HL-60/S4 treated with phorbol 12-myristate 13-acetate at 8.2 ng/mL for 4 days and 3 days (cell line): ENCODE data around the gene IL10.
"Not testable (repeated sequence)": the region's sequence is repeated elsewhere in the genome, so short reads cannot be mapped to it uniquely, and the experiment has no call there.

Experiments used
- in situ Hi-C: fragments of 300-500 bp; cut with MboI; formaldehyde crosslinking; loops from 2 replicates; pipeline ENCODE4 v1.15.0; 2022; ENCODE audit warnings: low sequenced_read_pairs

IL10 gene

DNA sequence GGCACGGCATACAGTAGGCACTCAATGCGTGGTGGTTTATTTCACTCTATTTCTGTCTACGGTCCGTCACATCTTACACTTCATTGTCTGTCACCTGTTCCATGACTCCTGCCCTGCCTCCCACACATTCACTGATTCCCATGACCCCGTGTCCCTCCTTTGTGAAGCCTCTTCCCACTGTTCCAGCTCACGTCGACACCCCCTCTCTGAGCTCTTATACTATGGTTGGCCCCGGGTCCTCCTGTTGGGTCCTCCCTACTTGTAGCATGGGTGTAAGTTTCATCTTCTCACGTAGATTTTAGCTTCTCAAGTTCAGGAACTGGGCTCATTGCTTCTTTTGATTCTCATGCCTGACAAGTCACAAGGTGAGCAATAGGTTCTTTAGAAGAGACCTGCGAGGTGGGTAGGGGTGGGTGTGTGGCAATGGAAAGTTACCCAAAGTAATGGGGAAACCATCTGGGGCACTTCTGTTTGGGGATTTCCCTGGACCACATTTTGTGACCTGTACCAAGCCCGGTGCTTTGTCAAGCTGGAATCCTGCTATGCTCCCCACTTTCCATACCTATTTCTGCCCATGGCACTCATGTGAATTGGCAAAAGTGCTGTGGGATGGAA lies 22.1 kb upstream of the IL10 start:
- in situ Hi-C loops, result no loop called here

DNA sequence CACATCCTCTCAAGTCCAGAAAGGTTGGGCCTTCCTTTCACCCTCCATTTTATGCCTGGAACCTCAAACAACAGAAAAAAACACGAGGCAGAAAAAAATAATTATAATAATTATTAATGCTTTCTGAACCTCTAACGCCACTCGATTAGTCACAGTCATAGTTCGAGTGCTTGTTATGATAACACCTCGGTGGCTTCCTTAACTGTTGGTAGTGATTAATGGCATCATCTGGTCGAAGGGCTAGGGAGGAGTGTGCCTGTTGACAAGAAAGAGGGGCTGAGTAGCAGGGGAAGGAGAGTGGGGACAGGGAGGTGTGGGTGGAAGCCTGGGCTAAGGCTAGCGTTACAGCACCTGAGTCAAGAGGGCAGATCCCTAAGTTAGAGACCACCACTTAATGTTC lies 21.3 kb upstream of the IL10 start:
- in situ Hi-C loops, result no loop called here

DNA sequence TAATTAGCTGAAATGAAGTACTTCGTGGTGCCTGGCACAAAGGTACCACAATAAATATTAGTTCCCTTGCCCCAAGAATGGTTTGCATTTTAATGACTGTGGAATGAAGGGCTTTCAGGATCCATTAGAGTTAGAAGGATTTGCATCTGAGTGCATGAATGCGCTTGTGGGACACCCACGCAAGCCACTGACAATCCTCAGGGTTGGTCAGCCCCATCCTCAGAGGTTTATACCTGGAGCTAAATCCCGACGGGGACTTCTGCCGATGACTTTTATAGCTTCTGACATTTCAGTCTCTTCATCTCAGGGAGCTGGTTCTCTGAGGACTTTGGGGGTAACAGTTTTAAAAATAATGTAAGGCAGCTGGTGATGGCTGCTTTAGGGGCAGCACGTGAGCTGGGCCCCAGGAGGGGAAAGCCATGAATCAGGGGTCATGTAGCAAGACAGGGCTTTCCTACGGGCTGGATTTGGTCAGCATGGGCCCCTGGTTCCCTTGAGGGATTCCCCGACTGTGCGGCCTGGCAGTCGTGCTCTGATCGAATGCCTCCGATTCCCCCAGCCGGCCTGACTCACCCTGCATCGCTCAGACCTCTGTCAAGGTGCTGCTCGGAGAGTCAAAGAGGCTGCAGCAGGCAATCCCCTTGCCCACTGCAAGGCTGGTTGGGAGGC lies 20.8 kb upstream of the IL10 start:
- in situ Hi-C loops, result no loop called here

DNA sequence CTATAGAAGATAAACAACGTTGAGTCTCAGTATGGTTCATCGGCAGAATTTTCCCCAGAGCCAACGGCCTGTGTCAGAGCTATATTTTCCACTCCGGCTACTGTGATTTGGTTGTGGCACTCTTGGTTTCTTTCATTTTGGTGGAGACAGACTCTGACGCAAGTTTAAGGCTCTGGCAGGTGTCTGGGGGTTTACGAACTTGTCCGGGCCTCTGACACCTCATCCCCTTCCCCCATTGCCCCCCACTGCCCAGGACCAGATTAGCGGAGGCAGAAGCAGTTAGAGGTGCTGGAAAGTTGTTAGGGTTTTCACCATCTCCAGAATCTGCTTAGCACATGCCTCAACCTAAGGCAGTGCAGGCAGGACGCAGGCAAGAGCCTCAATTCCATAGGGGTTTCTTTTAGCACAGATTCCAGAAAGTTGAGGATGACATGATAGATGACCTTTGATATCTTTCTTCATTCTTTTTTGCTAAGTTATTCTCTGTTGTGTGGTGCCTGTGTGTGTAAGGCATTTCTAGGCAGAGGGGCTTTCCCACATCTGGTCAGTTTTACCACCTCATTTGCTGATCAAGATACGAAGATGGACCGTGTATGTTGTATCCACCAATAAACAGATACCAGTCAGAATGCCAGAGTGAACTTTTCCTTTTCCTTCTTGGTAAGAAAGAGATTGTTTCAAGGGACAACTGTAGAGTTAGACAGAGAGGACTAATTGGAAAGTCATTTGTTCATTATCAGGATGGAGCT lies 18.4 kb upstream of the IL10 start:
- in situ Hi-C loops, result no loop called here

DNA sequence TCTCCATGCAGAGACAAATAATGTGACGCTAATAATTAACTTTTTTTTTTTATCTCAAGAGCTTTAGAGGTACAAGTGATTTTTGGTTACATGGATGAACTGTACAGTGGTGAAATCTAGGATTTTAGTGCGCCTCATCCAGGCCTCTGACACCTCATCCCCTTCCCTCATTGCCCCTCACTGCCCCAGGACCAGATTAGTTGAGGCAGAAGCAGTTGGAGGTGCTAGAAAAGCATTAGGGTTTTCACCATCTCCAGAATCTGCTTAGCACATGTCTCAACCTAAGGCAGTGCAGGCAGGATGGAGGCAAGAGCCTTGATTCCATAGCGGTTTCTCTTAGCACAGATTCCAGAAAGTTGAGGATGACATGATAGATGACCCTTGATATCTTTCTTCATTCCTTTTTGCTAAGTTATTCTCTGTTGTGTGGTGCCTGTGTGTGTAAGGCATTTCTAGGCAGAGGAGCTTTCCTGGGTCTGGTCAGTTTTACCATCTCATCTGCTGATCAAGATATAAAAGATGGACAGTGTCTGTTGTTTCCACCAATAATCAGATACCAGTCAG lies 16.3 kb upstream of the IL10 start:
- in situ Hi-C loops, result no loop called here

DNA sequence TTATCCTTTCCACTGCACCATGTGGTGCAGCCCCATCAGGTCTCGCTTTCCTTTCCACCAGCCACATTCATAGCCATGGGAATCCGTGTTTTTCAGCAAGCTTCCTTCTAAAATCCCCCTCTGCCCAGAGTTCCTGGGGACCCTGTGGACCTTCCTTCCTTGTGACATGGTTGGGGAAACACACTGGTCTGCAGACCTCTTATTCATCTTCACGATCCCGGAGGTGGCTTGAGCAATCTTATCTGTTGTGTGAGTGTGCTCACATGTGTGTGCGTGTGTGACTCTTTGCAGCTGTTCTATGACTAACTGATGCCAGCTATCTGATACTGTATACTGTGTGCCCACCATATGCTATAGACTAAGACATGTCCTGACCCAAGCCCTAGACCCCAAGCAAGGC lies 15.6 kb upstream of the IL10 start:
- in situ Hi-C loops, result no loop called here

DNA sequence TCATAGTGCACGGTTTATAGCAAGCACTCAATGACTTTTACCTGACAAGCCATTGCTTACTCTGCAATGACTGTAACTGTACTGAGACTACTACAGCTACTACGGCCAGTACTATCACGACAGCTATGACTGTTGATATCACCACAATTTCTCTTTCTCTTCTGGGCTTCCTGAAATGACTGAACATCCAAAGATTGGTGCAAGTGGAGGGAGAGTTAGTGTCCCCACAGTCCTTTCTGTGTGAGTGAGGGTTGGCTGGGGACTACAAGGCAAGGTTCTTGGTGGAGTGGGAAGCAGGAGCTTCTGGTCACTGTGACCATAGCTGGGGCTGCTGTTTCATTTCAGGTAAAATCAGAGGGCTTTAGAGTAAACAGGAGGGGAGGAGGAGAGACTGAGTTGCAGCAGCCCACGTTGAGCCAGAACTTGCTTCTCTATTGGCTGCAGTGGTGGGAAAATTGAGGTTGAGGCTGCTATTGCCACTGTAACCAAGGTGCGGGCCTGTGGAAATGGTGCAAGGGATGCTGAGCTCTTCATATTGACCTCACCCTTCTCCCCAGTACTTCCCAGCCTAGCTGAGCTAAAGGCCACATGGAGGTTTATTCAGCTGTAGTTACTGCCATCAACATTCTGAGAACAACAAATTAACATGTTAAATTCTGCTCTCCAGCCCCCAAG lies 14.1 kb upstream of the IL10 start:
- in situ Hi-C loops, result no loop called here

DNA sequence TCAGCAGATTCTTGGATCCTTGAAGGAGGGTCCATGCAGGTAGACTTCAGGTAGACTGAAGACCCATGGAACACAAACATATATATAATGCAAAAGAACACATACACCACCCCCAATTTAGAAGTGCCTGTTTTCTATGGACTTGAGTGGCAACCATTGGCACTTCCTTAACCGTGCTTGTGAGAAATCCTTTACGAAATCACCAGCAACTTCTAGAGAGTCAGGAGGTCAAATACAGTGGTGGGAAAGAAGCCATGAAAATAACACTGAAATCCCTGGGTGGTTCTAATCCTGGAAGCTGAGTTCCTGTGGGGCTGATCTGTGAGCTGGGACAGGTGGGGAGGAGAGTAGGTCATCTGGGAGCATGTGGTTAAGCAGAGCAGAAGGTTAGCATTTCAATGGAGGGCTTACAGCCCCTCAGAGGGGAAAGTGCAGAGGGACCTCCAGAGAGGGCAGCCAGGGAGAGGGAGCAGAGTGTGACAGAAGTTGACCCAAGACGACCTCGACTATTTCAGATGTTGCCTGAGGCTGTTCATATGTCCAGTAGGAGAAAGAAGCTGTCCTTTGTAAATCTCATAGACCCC lies 13.0 kb upstream of the IL10 start:
- in situ Hi-C loops, result no loop called here

DNA sequence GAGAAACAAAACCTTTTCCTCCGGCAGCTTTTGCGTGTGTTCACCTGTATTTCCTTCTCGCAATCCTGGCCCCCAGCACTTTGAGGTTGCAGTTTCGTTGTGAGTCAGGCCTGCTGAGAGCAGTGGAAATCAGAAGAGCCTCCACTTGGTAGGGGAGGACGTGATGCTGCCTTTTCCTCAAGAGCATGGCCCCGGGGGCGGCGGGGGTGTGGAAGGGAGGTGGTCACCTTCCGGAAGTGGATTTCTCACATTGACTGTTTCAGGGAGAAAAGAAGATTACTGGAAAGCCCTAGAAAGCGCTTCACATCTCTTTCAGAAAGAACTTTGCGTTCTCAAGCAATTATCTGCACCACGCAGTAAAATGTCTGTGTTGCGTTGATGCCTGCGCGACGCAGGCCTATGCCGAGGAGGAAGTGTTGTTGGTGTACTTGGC lies 12.2 kb upstream of the IL10 start:
- in situ Hi-C loops, result no loop called here

DNA sequence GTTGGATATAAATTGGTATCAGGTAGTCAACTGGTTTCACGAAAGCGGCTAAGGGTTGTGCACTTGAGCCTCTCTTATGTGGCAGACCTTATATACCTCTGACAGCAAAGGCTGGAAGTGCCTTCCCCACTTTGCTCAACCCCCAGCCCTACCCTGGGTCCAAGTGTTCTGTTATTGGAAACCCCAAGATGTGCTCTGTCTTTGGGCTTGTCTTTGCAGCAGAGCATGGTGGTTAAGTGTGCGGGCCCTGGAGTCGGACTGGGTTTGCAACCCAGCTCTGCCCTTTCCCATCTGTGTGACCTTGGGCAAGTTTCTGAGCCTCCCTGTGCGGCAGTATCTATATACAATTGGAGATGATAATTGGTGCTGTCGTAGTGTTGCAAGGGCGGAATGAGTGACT lies 11.2 kb upstream of the IL10 start:
- in situ Hi-C loops, result no loop called here

DNA sequence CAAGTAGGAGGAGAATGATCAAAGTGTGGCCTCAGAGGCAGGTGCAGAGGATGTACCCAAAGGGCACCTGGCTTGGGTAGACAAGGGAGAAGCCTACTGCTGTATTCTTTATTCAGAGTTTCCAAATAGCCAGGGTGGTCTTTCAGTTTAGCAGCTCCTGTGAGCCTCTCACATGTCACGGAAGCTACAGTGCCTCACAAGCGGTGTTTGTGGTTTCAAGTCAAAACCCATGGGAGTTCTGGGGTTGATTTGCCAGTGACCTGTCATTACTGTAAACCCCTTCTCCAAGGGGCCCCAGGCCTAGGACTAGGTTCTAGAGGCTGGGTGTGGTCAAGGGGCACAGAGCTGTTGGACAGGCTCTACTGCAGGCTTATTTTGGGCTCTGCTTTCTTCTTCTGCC lies 10.2 kb upstream of the IL10 start:
- in situ Hi-C loops, result no loop called here

DNA sequence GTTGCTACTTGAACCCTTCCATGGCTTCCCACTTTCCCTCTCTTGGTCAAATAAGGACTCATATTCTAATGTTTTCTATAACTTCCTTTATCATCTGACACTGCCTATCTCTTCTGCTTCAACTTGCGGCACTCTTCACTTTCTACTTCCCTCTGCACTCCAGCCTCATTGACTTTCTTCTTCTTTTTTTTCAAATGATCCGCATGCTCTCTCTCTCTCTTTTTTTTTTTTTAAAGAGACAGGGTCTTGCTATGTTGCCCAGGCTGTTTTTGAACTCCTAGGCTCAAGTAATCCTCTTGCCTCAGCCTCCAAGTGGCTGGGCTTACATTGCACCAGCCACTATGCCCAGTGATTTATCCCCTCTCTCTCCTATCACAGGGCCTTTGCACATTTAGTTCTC lies 7.3 kb upstream of the IL10 start:
- in situ Hi-C loops, result no loop called here

DNA sequence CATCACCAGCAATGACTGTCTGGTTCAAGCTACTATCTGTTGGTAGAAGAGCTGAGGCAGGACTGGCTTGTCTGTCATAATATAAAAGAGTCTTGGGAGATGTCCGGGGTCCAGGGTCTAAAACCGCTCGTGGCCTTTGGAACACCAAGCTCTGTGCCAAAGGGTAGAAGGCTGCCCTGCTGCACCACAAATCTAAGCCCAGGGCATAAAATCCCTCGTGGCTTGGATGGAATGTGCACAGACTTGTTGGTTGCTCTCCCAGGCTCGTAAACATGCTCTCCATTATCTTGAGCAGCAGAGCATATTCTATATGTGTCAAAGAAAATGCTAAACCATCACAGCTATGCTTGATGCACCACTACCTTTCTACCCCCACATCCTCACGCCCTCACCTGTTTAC lies 6.6 kb upstream of the IL10 start:
- in situ Hi-C loops, result not testable (repeated sequence)

DNA sequence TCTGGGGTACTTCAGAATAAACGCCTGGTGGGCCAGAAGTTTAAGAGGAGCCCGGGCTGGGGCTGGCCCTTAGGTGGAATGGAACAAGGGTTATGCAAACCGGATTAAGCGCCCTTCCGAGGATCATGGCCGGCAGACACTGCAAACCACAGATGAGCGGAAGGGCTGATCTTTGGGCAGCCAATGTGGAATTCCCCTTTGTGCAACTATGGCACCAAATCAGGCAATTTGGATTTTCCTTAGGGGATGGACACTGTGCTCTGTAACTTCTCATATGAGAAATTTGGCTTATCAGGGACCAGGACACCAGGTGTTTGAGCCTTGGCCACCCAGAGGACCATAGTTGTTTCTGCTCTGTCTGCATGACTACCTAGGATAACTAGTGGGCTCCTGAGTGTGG lies 5.7 kb upstream of the IL10 start:
- in situ Hi-C loops, result no loop called here

DNA sequence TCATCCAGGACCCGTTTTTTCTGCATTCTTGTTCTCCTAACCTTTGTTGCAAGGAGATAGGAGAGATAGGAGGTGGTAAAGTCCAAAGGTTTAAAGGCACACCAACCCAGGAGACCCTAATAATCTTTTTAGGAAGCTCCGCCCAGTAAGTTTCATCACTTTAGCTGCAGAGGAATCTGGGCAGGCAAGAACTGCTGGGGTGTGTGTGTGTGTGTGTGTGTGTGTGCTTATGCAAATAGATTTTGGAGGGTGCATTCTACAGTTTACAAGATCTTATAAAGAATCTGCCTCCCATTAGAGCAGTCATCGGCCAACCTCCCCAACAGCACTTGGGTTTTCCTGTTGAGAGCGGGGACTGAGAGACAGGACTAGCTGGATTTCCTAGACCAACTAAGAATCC lies 3.9 kb upstream of the IL10 start:
- in situ Hi-C loops, result no loop called here

DNA sequence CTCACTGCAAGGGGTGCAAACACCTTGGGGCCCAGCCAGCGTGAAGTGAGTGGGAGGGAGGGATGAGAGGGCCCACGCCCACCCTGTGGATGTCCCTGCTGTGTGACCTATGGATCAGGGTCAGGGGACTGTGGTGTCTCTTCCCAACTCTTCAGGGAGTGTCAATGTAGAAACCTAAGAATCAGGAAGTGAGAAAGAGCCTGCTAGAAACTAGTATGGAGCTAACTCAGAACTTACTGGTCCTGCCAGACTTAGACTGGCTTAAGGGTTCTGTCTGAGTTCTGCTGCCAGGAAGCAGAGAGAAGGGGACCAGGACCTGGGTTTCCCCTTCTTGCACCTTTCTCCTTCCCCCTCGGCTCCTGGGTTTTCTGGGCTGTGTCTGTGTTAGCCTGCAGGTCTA lies 1.8 kb upstream of the IL10 start:
- in situ Hi-C loops, result no loop called here

DNA sequence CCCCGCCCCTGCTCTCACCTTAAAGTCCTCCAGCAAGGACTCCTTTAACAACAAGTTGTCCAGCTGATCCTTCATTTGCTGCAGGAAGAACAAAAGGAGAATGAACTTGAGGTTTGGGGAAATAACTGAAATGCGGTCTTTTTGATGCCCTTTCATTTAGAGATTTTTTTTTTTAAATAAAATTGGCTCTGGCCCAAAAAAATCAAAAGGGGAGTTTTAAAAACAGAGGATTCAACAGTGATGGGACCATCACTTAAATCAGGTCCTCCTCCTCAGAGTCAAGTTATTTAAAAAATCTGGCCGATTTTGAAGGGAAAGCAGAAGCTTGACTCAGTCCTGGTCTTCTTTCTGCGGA lies 979 bp downstream of the IL10 start:
- in situ Hi-C loops, result no loop called here

DNA sequence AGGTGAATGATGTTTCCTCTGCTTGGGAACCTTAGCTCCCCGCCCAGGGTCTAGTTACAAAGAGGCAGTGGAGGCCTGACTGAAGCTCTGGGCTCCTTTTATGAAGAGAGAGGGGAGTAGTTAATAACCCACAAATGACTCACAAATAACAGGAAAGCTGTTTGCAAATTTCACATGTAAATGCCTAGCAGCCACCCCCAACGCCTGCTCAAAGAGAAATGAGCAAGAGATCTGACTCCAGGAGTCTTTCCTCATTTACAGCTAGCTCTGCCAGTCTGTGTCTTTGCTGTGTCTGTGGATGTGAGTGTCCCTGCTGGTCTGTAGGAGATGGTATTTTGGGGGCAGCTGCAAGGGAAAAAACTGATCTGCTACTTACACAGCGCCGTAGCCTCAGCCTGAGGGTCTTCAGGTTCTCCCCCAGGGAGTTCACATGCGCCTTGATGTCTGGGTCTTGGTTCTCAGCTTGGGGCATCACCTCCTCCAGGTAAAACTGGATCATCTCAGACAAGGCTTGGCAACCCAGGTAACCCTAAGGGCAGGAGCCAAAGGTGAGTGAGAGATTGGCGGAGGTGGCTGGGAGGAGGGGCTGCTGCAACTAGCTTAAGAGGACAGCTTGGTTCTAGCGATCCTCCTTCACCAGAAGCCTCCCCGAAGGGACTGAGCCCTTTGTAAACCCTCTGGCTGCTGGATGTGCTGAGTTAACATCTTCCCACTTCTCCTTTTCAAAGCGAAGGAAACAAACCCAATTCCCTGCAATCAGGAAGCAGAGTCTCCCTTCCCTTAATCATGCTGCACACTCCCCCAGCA lies 1.6 kb downstream of the IL10 start, which contains the start of gene IL19:
TSS of gene IL19 (plus strand) at position 243 of the 807 bp plus-strand sequence. CDS start 65,890 bp downstream, outside the sequence.
- in situ Hi-C loops, result no loop called here

DNA sequence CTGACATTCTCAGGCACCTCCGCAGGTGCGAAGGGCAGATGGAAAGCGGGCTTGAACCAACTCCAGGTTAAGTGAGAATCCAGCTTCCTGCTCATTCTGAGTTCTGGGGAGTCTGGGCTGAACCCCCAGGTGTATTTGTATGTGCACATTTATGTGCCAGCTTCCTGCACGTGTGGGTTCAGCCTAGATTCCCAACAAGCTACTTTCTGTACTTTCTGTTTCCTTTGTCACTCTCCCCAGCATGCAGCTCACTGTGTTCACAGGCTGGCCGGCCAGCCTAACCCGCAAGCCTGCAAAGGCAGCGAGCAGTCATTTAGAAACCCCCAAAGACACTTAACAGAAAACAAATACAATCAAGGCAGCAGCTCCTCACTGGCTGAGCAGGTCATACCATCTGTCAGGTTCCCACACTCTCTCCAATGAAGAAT lies 3.0 kb downstream of the IL10 start:
- in situ Hi-C loops, result no loop called here
